ENCODE measurements around the gene DAZAP1. TPM values are rescaled to one million over a fixed set of nuclear protein-coding genes. Genes with fewer than 3 reads are reported as not detected.
"Not testable (repeated sequence)": the region's sequence is repeated elsewhere in the genome, so short reads cannot be mapped to it uniquely, and the experiment has no call there.

Gene DAZAP1
- total RNA-seq, 2 experiments from 2014 or later: 248 to 347 TPM

- Mint-ChIP-seq H3K27me3 (no peaks in the 10 kb centered on the region), H3K36me3 (ENCODE audit: low read depth) (peaks cover 39% of the 10 kb centered on the region), H3K4me3 (no peak overlapping the region), H3K27ac (no peak overlapping the region), H3K9me3 (ENCODE audit: low read depth) (no peaks in the 10 kb centered on the region), H3K4me1 (peaks cover 19% of the 10 kb centered on the region)
- no peak for ATAC-seq
- intact Hi-C loops (cut with DNase I, micrococcal nuclease): loop anchor here in 1 of 2 experiments (5.0 kb wide), 1 partner anchor 638 kb away; the partner anchor contains the start of gene PTBP1
- no peak for DNase-seq
- POLR2A ChIA-PET: no interaction called here
- CTCF ChIA-PET: no interaction called here
Observed at GRCh38 chr19:1435378-1435989, 28.1 kb downstream of the DAZAP1 start.

DNA sequence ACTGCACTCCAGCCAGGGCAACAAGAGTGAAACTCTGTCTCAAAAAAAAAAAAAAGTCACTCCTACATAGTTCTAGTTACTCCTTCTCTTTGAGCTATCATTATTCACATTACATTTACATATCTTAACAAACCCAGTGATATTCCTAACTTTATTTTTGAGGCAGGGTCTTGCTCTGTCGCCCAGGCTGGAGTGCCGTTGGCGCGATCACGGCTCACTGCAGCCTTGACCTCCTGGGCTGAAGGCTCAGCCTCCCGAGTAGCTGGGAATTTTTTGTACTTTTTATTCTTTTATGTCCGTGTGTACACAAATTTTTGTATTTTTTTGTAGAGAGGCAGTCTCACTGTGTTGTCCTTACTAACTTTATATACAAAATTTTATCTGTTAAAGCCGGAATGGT is 30.2 kb downstream of the DAZAP1 start:
- peak overlapping the region; percentile 94 for H3K4me3 Mint-ChIP-seq
- DNase-seq: no peak
- no peak overlapping the region for H3K27ac Mint-ChIP-seq
- ChIA-PET POLR2A (interaction anchor here (0.6 kb wide), 2 partner anchors 25 to 754 kb away, joined by 3 to 4 read pairs; no protein-coding TSS in a partner anchor), CTCF (interaction anchor here (0.5 to 1.7 kb wide), 8 partner anchors 11 to 158 kb away, joined by 3 to 5 read pairs (median 3); no protein-coding TSS in a partner anchor)
- H3K9me3 Mint-ChIP-seq (ENCODE audit: low read depth): no peaks in the 10 kb centered on the region
- ATAC-seq: no peak
- peaks cover 51% of the 10 kb centered on the region for H3K36me3 Mint-ChIP-seq (ENCODE audit: low read depth)
- peaks cover 34% of the 10 kb centered on the region for H3K4me1 Mint-ChIP-seq
- H3K27me3 Mint-ChIP-seq: no peaks in the 10 kb centered on the region
- intact Hi-C loops (cut with DNase I, micrococcal nuclease): loop anchor here (1.0 to 5.0 kb wide), 10 partner anchors 30 to 640 kb away; partner anchors contain the start of genes DAZAP1 (in 2 of the 2), ADAMTSL5 (in 1 of the 2), C19orf25 (in 1 of the 2) and FAM174C (in 1 of the 2)

DNA sequence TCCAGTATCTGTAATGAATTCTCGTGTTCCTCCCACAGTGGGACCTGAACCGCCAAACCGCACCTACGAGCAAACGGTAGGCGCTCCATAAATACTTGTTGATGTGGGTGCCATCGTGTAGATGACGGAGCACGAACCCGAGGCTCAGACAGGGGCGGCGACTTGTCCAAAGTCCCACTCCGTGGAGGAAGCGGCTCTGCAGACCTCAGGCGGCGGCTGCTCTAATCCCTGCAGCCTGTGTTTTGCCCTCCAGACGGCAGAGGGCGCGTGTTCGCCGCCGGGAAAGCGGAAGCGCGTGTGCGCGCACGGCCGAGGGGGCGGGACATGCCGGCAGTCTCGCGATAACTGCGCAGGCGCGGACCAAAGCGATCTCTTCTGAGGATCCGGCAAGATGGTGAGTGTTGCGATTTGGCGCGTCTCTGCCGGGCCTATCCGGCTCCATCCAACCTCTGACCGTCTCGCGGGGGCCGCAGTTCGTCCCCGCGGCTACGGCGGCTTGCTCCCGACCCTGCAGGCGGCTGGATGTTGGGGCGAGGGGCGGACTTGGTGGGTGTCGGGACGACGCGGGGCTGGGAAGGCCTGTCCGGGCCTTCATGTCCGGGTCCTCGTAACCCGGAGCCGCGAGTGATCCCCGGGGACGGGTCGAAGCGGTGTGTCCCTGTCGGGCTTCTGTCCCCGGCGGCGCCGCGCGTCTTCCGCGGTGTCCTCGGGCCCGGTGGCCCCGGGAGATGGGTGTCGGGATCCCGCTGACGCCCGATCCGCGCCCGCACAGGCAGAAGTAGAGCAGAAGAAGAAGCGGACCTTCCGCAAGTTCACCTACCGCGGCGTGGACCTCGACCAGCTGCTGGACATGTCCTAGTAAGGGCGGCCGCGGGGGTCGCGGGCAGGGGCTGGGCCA is 30.9 kb downstream of the DAZAP1 start, which contains the start of gene RPS15:
RPS15 (plus strand) TSS at position 362 of the 898 bp plus-strand sequence; CDS start at position 392, 30 bp downstream.
- peaks cover 47% of the 10 kb centered on the region for H3K36me3 Mint-ChIP-seq (ENCODE audit: low read depth)
- no peaks in the 10 kb centered on the region for H3K27me3 Mint-ChIP-seq
- peak within 1 kb of the TSS; percentile 94 for H3K4me3 Mint-ChIP-seq
- ChIA-PET POLR2A (no interaction called here), CTCF (interaction anchor here (0.5 to 1.2 kb wide), 7 partner anchors 11 to 159 kb away, joined by 3 to 5 read pairs (median 3); no protein-coding TSS in a partner anchor)
- intact Hi-C loops (cut with DNase I, micrococcal nuclease): loop anchor here (1.0 to 5.0 kb wide), 10 partner anchors 31 to 641 kb away; partner anchors contain the start of genes DAZAP1 (in 2 of the 2), ADAMTSL5 (in 1 of the 2), C19orf25 (in 1 of the 2) and FAM174C (in 1 of the 2)
- peak within 1 kb of the TSS; percentile 99 for H3K27ac Mint-ChIP-seq
- H3K9me3 Mint-ChIP-seq (ENCODE audit: low read depth): no peaks in the 10 kb centered on the region
- peak; percentile 98 for DNase-seq
- peaks cover 34% of the 10 kb centered on the region for H3K4me1 Mint-ChIP-seq
- ATAC-seq: peak; percentile 86

GRCh38 chr19:1438933-1439354 is 31.6 kb downstream of the DAZAP1 start:
- no peaks in the 10 kb centered on the region for H3K27me3 Mint-ChIP-seq
- H3K36me3 Mint-ChIP-seq (ENCODE audit: low read depth): peaks cover 47% of the 10 kb centered on the region
- POLR2A ChIA-PET: no interaction called here
- CTCF ChIA-PET: interaction anchor here (1.0 to 1.6 kb wide), 2 partner anchors 34 to 195 kb away, joined by 3 read pairs; no protein-coding TSS in a partner anchor
- DNase-seq: no peak
- intact Hi-C loops (cut with DNase I, micrococcal nuclease): loop anchor here (1.0 to 5.0 kb wide), 10 partner anchors 32 to 642 kb away; partner anchors contain the start of genes DAZAP1 (in 2 of the 2), ADAMTSL5 (in 1 of the 2), C19orf25 (in 1 of the 2) and FAM174C (in 1 of the 2)
- no peak for ATAC-seq
- H3K27ac Mint-ChIP-seq: peak overlapping the region; percentile 99
- no peaks in the 10 kb centered on the region for H3K9me3 Mint-ChIP-seq (ENCODE audit: low read depth)
- H3K4me3 Mint-ChIP-seq: peak overlapping the region; percentile 94
- H3K4me1 Mint-ChIP-seq: peaks cover 34% of the 10 kb centered on the region

DNA sequence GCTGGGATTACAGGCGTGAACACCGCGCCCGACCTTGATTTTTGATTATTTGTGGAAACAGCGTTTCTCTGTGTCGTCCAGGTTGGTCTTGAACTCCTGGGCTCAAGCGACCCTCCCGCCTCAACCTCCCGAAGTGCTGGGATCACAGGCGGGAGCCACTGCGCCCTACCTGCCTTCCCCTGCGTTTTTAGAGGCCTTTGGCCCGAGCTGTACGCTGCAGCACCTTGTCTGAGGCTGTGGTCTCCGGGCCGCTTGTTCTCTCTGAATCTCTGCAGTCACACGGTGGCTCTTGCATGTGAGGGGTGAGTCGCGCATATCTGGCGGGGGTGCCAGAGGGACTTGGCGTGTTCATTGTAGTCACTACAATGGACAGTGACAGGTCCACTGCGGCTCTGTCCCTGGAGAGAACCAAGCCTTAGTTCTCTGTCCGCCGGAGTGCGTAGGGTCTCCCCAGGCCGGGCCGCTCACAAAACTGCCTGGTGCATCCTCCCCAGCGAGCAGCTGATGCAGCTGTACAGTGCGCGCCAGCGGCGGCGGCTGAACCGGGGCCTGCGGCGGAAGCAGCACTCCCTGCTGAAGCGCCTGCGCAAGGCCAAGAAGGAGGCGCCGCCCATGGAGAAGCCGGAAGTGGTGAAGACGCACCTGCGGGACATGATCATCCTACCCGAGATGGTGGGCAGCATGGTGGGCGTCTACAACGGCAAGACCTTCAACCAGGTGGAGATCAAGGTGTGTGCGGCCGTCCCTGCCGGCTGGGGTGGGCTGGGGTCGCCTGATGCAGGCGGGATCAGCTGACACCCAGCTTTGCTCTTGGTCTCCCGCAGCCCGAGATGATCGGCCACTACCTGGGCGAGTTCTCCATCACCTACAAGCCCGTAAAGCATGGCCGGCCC is 32.4 kb downstream of the DAZAP1 start:
- peaks cover 47% of the 10 kb centered on the region for H3K36me3 Mint-ChIP-seq (ENCODE audit: low read depth)
- ChIA-PET CTCF (interaction anchor here (1.0 to 1.6 kb wide), 3 partner anchors 31 to 195 kb away, joined by 3 to 4 read pairs (median 3); no protein-coding TSS in a partner anchor), POLR2A (interaction anchor here (0.6 to 1.2 kb wide), 3 partner anchors 20 to 209 kb away, joined by 3 to 4 read pairs (median 3); no protein-coding TSS in a partner anchor)
- intact Hi-C loops (cut with DNase I, micrococcal nuclease): loop anchor here (2.0 to 5.0 kb wide), 3 partner anchors 33 to 642 kb away; partner anchors contain the start of genes C19orf25 (in 1 of the 2), DAZAP1 (in 1 of the 2) and PTBP1 (in 1 of the 2)
- peaks cover 37% of the 10 kb centered on the region for H3K4me1 Mint-ChIP-seq
- DNase-seq: peak; percentile 49
- not testable (repeated sequence) for H3K27me3 Mint-ChIP-seq; H3K9me3 Mint-ChIP-seq (ENCODE audit: low read depth); ATAC-seq
- H3K27ac Mint-ChIP-seq: peak overlapping the region; percentile 99
- H3K4me3 Mint-ChIP-seq: peak overlapping the region; percentile 94

GRCh38 chr19:1440418-1440801 is 33.0 kb downstream of the DAZAP1 start:
- no peaks in the 10 kb centered on the region for H3K9me3 Mint-ChIP-seq (ENCODE audit: low read depth)
- H3K36me3 Mint-ChIP-seq (ENCODE audit: low read depth): peaks cover 44% of the 10 kb centered on the region
- ATAC-seq: no peak
- peaks cover 42% of the 10 kb centered on the region for H3K4me1 Mint-ChIP-seq
- ChIA-PET POLR2A (interaction anchor here (0.6 to 1.2 kb wide), 3 partner anchors 20 to 209 kb away, joined by 3 to 4 read pairs (median 3); no protein-coding TSS in a partner anchor), CTCF (interaction anchor here (1.1 to 1.6 kb wide), 2 partner anchors 32 to 196 kb away, joined by 3 to 4 read pairs; no protein-coding TSS in a partner anchor)
- H3K27me3 Mint-ChIP-seq: no peaks in the 10 kb centered on the region
- no peak for DNase-seq
- intact Hi-C loops (cut with DNase I, micrococcal nuclease): loop anchor here in 1 of 2 experiments (5.0 kb wide), 1 partner anchor 37 kb away; the partner anchor contains the start of gene C19orf25
- H3K27ac Mint-ChIP-seq: no peak overlapping the region
- H3K4me3 Mint-ChIP-seq: peak overlapping the region; percentile 94

GRCh38 chr19:1441022-1441426 is 33.6 kb downstream of the DAZAP1 start:
- intact Hi-C loops (cut with DNase I, micrococcal nuclease): loop anchor here in 1 of 2 experiments (5.0 kb wide), 1 partner anchor 36 kb away; the partner anchor contains the start of gene C19orf25
- ATAC-seq (no peak), DNase-seq (no peak)
- Mint-ChIP-seq H3K9me3 (ENCODE audit: low read depth) (no peaks in the 10 kb centered on the region), H3K27me3 (no peaks in the 10 kb centered on the region), H3K27ac (peak overlapping the region; percentile 37), H3K36me3 (ENCODE audit: low read depth) (peaks cover 43% of the 10 kb centered on the region), H3K4me1 (peaks cover 44% of the 10 kb centered on the region), H3K4me3 (peak overlapping the region; percentile 94)
- POLR2A ChIA-PET: interaction anchor here (0.7 to 1.2 kb wide), 3 partner anchors 27 to 208 kb away, joined by 3 to 4 read pairs (median 4); no protein-coding TSS in a partner anchor
- CTCF ChIA-PET: interaction anchor here (1.1 kb wide), 1 partner anchor 33 kb away, joined by 4 read pairs; no protein-coding TSS in a partner anchor

GRCh38 chr19:1441677-1442438 is 34.5 kb downstream of the DAZAP1 start:
- CTCF ChIA-PET: interaction anchor here (0.9 kb wide), 1 partner anchor 11 kb away, joined by 3 read pairs; no protein-coding TSS in a partner anchor
- intact Hi-C loops (cut with DNase I, micrococcal nuclease): loop anchor here in 1 of 2 experiments (5.0 kb wide), 1 partner anchor 35 kb away; the partner anchor contains the start of gene C19orf25
- no peak for ATAC-seq
- POLR2A ChIA-PET: interaction anchor here (0.6 to 0.7 kb wide), 3 partner anchors 37 to 1611 kb away, joined by 3 to 8 read pairs (median 4); no protein-coding TSS in a partner anchor
- H3K4me1 Mint-ChIP-seq: peaks cover 44% of the 10 kb centered on the region
- peak overlapping the region; percentile 30 for H3K27ac Mint-ChIP-seq
- peak overlapping the region; percentile 94 for H3K4me3 Mint-ChIP-seq
- no peaks in the 10 kb centered on the region for H3K27me3 Mint-ChIP-seq
- peaks cover 43% of the 10 kb centered on the region for H3K36me3 Mint-ChIP-seq (ENCODE audit: low read depth)
- H3K9me3 Mint-ChIP-seq (ENCODE audit: low read depth): no peaks in the 10 kb centered on the region
- no peak for DNase-seq
